CD1c-positive myeloid dendritic cell (primary cell): Measurements from ENCODE around the gene SYT1.
"Not testable (repeated sequence)": the region's sequence is repeated elsewhere in the genome, so short reads cannot be mapped to it uniquely, and the experiment has no call there.

Source experiments
- DNase-seq: peaks from one replicate; pipeline ENCODE4 v3.0.0-alpha.2; 2016; ENCODE audit errors: extremely low spot score

Gene SYT1

GRCh38 chr12:78864403-78864869 is at the start of gene SYT1:
Gene SYT1 (plus strand): TSS chr12:78864774.
- no peak for DNase-seq

- DNase-seq: no peak
These were observed 46.1 kb upstream of the SYT1 start for GRCh38 chr12:78818487-78818886.

- DNase-seq: no peak
These were observed 43.6 kb upstream of the SYT1 start for GRCh38 chr12:78820946-78821345.

GRCh38 chr12:78824918-78825317 is 39.7 kb upstream of the SYT1 start:
- DNase-seq: no peak

GRCh38 chr12:78829690-78830089 is 34.9 kb upstream of the SYT1 start:
- DNase-seq: no peak

- no peak for DNase-seq
These were observed 29.1 kb upstream of the SYT1 start for GRCh38 chr12:78835493-78835892.

GRCh38 chr12:78840518-78841019 is 24.0 kb upstream of the SYT1 start:
- not testable (repeated sequence) for DNase-seq

GRCh38 chr12:78853231-78853630 is 11.3 kb upstream of the SYT1 start:
- no peak for DNase-seq

GRCh38 chr12:78863482-78864402 is 832 bp upstream of the SYT1 start:
- DNase-seq: no peak

GRCh38 chr12:78864870-78865463 is 393 bp downstream of the SYT1 start:
- no peak for DNase-seq

GRCh38 chr12:78865516-78865915 is 942 bp downstream of the SYT1 start:
- no peak for DNase-seq

GRCh38 chr12:78866518-78866917 is 1.9 kb downstream of the SYT1 start:
- DNase-seq: no peak

- DNase-seq: no peak
These were observed 6.0 kb downstream of the SYT1 start for GRCh38 chr12:78870539-78870938.

- no peak for DNase-seq
These were observed 7.0 kb downstream of the SYT1 start for GRCh38 chr12:78871566-78871965.

GRCh38 chr12:78878459-78878858 is 13.9 kb downstream of the SYT1 start:
- no peak for DNase-seq

- DNase-seq: no peak
These were observed 14.3 kb downstream of the SYT1 start for GRCh38 chr12:78878866-78879265.

- no peak for DNase-seq
These were observed 15.5 kb downstream of the SYT1 start for GRCh38 chr12:78880078-78880477.

GRCh38 chr12:78881685-78882084 is 17.1 kb downstream of the SYT1 start:
- DNase-seq: no peak

GRCh38 chr12:78885466-78885865 is 20.9 kb downstream of the SYT1 start:
- no peak for DNase-seq

- DNase-seq: no peak
These were observed 22.3 kb downstream of the SYT1 start for GRCh38 chr12:78886719-78887407.

GRCh38 chr12:78887444-78887843 is 22.9 kb downstream of the SYT1 start:
- no peak for DNase-seq

GRCh38 chr12:78888568-78888967 is 24.0 kb downstream of the SYT1 start:
- no peak for DNase-seq
